ENCODE data around the gene SMCR8.

GRCh38 chr17:18327093-18327492 lies 12.0 kb downstream of the SMCR8 start:
- TF ChIP-seq CTCF (IDR thresholded peaks at IDR 0.05) (no peak), POLR2AphosphoS5 (IDR thresholded peaks at IDR 0.05) (no peak)

All from upper lobe of left lung (tissue), 4 donors.